Common myeloid progenitor, CD34-positive (primary cell): Measurements from ENCODE around the gene SPG7.

Experiments
- CTCF ChIA-PET: fragments of 350-600 bp; sonication (Branson Sonifier 250); formaldehyde crosslinking; loops from one replicate; lab custom pipeline; 2021; ENCODE audit warnings: antibody characterized with exemption; lab: Charles Lee
- POLR2A ChIA-PET: fragments of 350-600 bp; sonication (Branson Sonifier 250); formaldehyde crosslinking; loops from one replicate; lab custom pipeline; 2021; ENCODE audit warnings: antibody characterized with exemption; lab: Charles Lee
- DNase-seq, 3 donors: peaks; one replicate each; pipeline versions ENCODE4 v3.0.0 to v3.0.0-alpha.2; 2013
- H3K27ac ChIP-seq, 2 experiments: 1 replicate in 1 of 2; 2 replicates in 1 of 2; pipeline ENCODE4 v1.7.0; 2013; ENCODE audit warnings: inconsistent platforms in 2 of 2, low read length in 2 of 2, mild to moderate bottlenecking in 2 of 2, low read depth in 1 of 2, moderate library complexity in 1 of 2; ENCODE audit not compliant: severe bottlenecking in 2 of 2, insufficient read depth in 1 of 2, poor library complexity in 1 of 2
- H3K27me3 ChIP-seq, 5 experiments: replicated peaks in 2 of 5; 1 replicate in 3 of 5; 2 replicates in 2 of 5; pipeline versions ENCODE4 v1.6.1 to v1.7.0; 2013; ENCODE audit warnings: low read length in 4 of 5, mild to moderate bottlenecking in 2 of 5, moderate library complexity in 2 of 5, inconsistent platforms in 1 of 5; ENCODE audit not compliant: insufficient read depth in 5 of 5, control insufficient read depth in 4 of 5
- H3K36me3 ChIP-seq, 4 experiments: 1 replicate in 2 of 4; 2 replicates in 2 of 4; pipeline versions ENCODE4 v1.6.1 to v1.7.0; 2013; ENCODE audit warnings: low read length in 3 of 4, control low read depth in 1 of 4, mild to moderate bottlenecking in 1 of 4; ENCODE audit not compliant: control insufficient read depth in 4 of 4, insufficient read depth in 4 of 4
- H3K4me1 ChIP-seq, 4 experiments: 1 replicate in 3 of 4; 2 replicates in 1 of 4; pipeline versions ENCODE4 v1.6.1 to v1.7.1; 2013; ENCODE audit warnings: low read length in 3 of 4, mild to moderate bottlenecking in 3 of 4, control low read depth in 1 of 4, inconsistent platforms in 1 of 4, moderate library complexity in 1 of 4; ENCODE audit not compliant: control insufficient read depth in 4 of 4, insufficient read depth in 4 of 4; ENCODE audit errors: control extremely low read depth in 1 of 4
- H3K4me3 ChIP-seq, 7 experiments: 1 replicate in 4 of 7; 2 replicates in 3 of 7; pipeline versions ENCODE4 v1.5.1 to v1.7.0; 2013; ENCODE audit warnings: mild to moderate bottlenecking in 7 of 7, low read length in 6 of 7, moderate library complexity in 6 of 7, inconsistent platforms in 2 of 7, low read depth in 2 of 7, control low read depth in 1 of 7; ENCODE audit not compliant: insufficient read depth in 4 of 7, control insufficient read depth in 1 of 7; ENCODE audit errors: extremely low read depth in 1 of 7
- H3K9me3 ChIP-seq, 5 experiments: 1 replicate in 4 of 5; 2 replicates in 1 of 5; pipeline versions ENCODE4 v1.6.1 to v1.7.1; 2013; ENCODE audit warnings: low read length in 4 of 5, mild to moderate bottlenecking in 2 of 5, inconsistent platforms in 1 of 5, low read depth in 1 of 5, moderate library complexity in 1 of 5; ENCODE audit not compliant: control insufficient read depth in 4 of 5, insufficient read depth in 2 of 5; ENCODE audit errors: control extremely low read depth in 1 of 5
- whole genome bisulfite sequencing: methylation state at CpG from one replicate; pipeline ENCODE4 v1.1.5; 2013; ENCODE audit not compliant: insufficient coverage; 5-methylcytosine and 5-hydroxymethylcytosine counted together

SPG7 gene

GRCh38 chr16:89490439-89491237, 17.6 kb upstream of the SPG7 start, which contains the start of gene ANKRD11:
Gene ANKRD11 (minus strand): TSS chr16:89490561. CDS start chr16:89317019, 173,542 bp downstream.
- WGBS, result under 1% methylated on average over 84 of the region's 96 CpGs
- H3K27me3 ChIP-seq, result no peaks in the 10 kb centered on the region
- POLR2A ChIA-PET, result interaction anchor here (1.0 kb wide), 1 partner anchor 175 kb away, joined by 4 read pairs; no protein-coding TSS in a partner anchor
- peak; percentile 99 to 100 (median 100) for DNase-seq
- peaks cover 2 to 8% (median 4%) of the 10 kb centered on the region in 4 experiments for H3K36me3 ChIP-seq
- peak within 1 kb of the TSS; percentile 80 to 93 for H3K27ac ChIP-seq
- no peaks in the 10 kb centered on the region for H3K9me3 ChIP-seq
- H3K4me1 ChIP-seq, result peaks cover 16 to 50% (median 42%) of the 10 kb centered on the region in 4 experiments
- H3K4me3 ChIP-seq, result peak within 1 kb of the TSS; percentile 73 to 95 (median 86)
- CTCF ChIA-PET, result interaction anchor here (1.6 kb wide), 1 partner anchor 13 kb away, joined by 7 read pairs; no protein-coding TSS in a partner anchor

GRCh38 chr16:89491238-89491869, 16.8 kb upstream of the SPG7 start:
- Histone ChIP-seq H3K27me3 (no peaks in the 10 kb centered on the region), H3K36me3 (peaks cover 2 to 8% (median 4%) of the 10 kb centered on the region in 4 experiments), H3K9me3 (no peaks in the 10 kb centered on the region), H3K4me3 (peak overlapping the region; percentile 73 to 95 (median 86)), H3K4me1 (peaks cover 14 to 43% (median 35%) of the 10 kb centered on the region in 4 experiments), H3K27ac (peak overlapping the region; percentile 76 to 93)
- POLR2A ChIA-PET, result interaction anchor here (1.0 kb wide), 1 partner anchor 175 kb away, joined by 4 read pairs; no protein-coding TSS in a partner anchor
- peak; percentile 30 to 74 (median 66) for DNase-seq
- CTCF ChIA-PET, result interaction anchor here (1.6 kb wide), 2 partner anchors 12 to 16 kb away, joined by 4 to 7 read pairs; no protein-coding TSS in a partner anchor
- WGBS, result 2% methylated on average over 19 of the region's 22 CpGs

- no peak for DNase-seq
- 95% methylated on average over 15 of the region's 24 CpGs for WGBS
- no peaks in the 10 kb centered on the region for H3K27me3 ChIP-seq
- ChIA-PET POLR2A (no interaction called here), CTCF (interaction anchor here (1.6 kb wide), 2 partner anchors 12 to 15 kb away, joined by 4 to 7 read pairs; no protein-coding TSS in a partner anchor)
- H3K4me3 ChIP-seq, result peak overlapping the region in 6 of 7 experiments; percentile 73 to 92 (median 84)
- no peaks in the 10 kb centered on the region for H3K9me3 ChIP-seq
- H3K27ac ChIP-seq, result peak overlapping the region in 1 of 2 experiments; percentile 93
- H3K36me3 ChIP-seq, result peaks cover 2 to 8% (median 3%) of the 10 kb centered on the region in 4 experiments
- H3K4me1 ChIP-seq, result peaks cover 9 to 36% (median 31%) of the 10 kb centered on the region in 4 experiments
These were observed 16.1 kb upstream of the SPG7 start for GRCh38 chr16:89491974-89492687.

- Histone ChIP-seq H3K36me3 (peaks cover 2 to 9% (median 4%) of the 10 kb centered on the region in 4 experiments), H3K27me3 (no peaks in the 10 kb centered on the region), H3K9me3 (no peaks in the 10 kb centered on the region), H3K27ac (no peak overlapping the region), H3K4me1 (peaks cover under 1 to 20% (median 15%) of the 10 kb centered on the region in 4 experiments), H3K4me3 (no peak overlapping the region)
- 97% methylated on average over 2 of the region's 5 CpGs for WGBS
- CTCF ChIA-PET, result no interaction called here
- POLR2A ChIA-PET, result no interaction called here
- no peak for DNase-seq
These were observed 14.4 kb upstream of the SPG7 start for GRCh38 chr16:89493776-89494175.

- Histone ChIP-seq H3K4me1 (peaks cover 0 to 17% (median 13%) of the 10 kb centered on the region in 4 experiments), H3K4me3 (no peak overlapping the region), H3K36me3 (peaks cover 2 to 12% (median 5%) of the 10 kb centered on the region in 4 experiments), H3K9me3 (no peaks in the 10 kb centered on the region), H3K27ac (no peak overlapping the region), H3K27me3 (no peaks in the 10 kb centered on the region)
- DNase-seq, result no peak
- POLR2A ChIA-PET, result no interaction called here
- CTCF ChIA-PET, result interaction anchor here (0.7 to 2.3 kb wide), 4 partner anchors 8 to 124 kb away, joined by 3 to 16 read pairs (median 4); partner anchors contain the start of gene SPG7
- 81% methylated on average over 3 of the region's 3 CpGs for WGBS
These were observed 13.1 kb upstream of the SPG7 start for GRCh38 chr16:89495121-89495520.

GRCh38 chr16:89498839-89499238, 9.4 kb upstream of the SPG7 start:
- Histone ChIP-seq H3K27ac (no peak overlapping the region), H3K36me3 (peaks cover 0 to 7% (median 3%) of the 10 kb centered on the region in 4 experiments), H3K4me1 (peaks cover 0 to 3% (median 0%) of the 10 kb centered on the region in 4 experiments), H3K9me3 (no peaks in the 10 kb centered on the region), H3K27me3 (no peaks in the 10 kb centered on the region), H3K4me3 (no peak overlapping the region)
- CTCF ChIA-PET, result interaction anchor here (1.3 kb wide), 1 partner anchor 9 kb away, joined by 4 read pairs; the partner anchor contains the start of gene SPG7
- POLR2A ChIA-PET, result no interaction called here
- 93% methylated on average over 8 of the region's 10 CpGs for WGBS
- no peak for DNase-seq
